MM.1S (cell line): ENCODE measurements around the gene LOXL1.

Experiments
- DNase-seq: peaks from one replicate; pipeline ENCODE4 v3.0.0-alpha.2; 2015
- H2AFZ ChIP-seq: fragments of 300-600 bp; sonication (generic); 2 replicates; pipeline ENCODE4 v1.6.0; 2016; ENCODE audit warnings: antibody characterized with exemption, low read length
- H3F3A ChIP-seq: fragments of 300-600 bp; sonication (generic); 2 replicates; pipeline ENCODE4 v1.6.1; 2016; ENCODE audit warnings: mild to moderate bottlenecking, antibody characterized with exemption, low read length, moderate library complexity, mixed read lengths; ENCODE audit not compliant: insufficient read depth
- H3K27ac ChIP-seq: fragments of 300-600 bp; sonication (generic); 2 replicates; pipeline ENCODE4 v1.5.1; 2016; ENCODE audit warnings: mild to moderate bottlenecking, low read length
- H3K27me3 ChIP-seq: fragments of 300-600 bp; sonication (generic); replicated peaks from 2 replicates; pipeline ENCODE4 v1.6.0; 2016; ENCODE audit warnings: low read length; ENCODE audit not compliant: insufficient read depth
- H3K36me3 ChIP-seq: fragments of 300-600 bp; sonication (generic); replicated peaks from 2 replicates; pipeline ENCODE4 v1.6.1; 2016; ENCODE audit warnings: mild to moderate bottlenecking, low read length, mixed read lengths; ENCODE audit not compliant: insufficient read depth
- H3K4me1 ChIP-seq: fragments of 300-600 bp; sonication (generic); 2 replicates; pipeline ENCODE4 v1.6.1; 2016; ENCODE audit warnings: low read length, mixed read lengths
- H3K4me2 ChIP-seq: fragments of 300-600 bp; sonication (generic); 2 replicates; pipeline ENCODE4 v1.6.0; 2016; ENCODE audit warnings: low read depth, low read length
- H3K4me3 ChIP-seq: fragments of 300-600 bp; sonication (generic); 2 replicates; pipeline ENCODE4 v1.5.1; 2016; ENCODE audit warnings: low read length, mixed read lengths
- H3K79me2 ChIP-seq: fragments of 300-600 bp; sonication (generic); 2 replicates; pipeline ENCODE4 v1.6.1; 2016; ENCODE audit warnings: mixed run types, low read length, mixed read lengths
- H3K9ac ChIP-seq: fragments of 300-600 bp; sonication (generic); 2 replicates; pipeline ENCODE4 v1.6.1; 2016; ENCODE audit warnings: low read length, mixed read lengths
- H3K9me2 ChIP-seq: fragments of 300-600 bp; sonication (generic); replicated peaks from 2 replicates; pipeline ENCODE4 v1.6.1; 2016; ENCODE audit warnings: mild to moderate bottlenecking, low read length, mixed read lengths; ENCODE audit not compliant: insufficient read depth
- H3K9me3 ChIP-seq: fragments of 300-600 bp; sonication (generic); replicated peaks from 2 replicates; pipeline ENCODE4 v1.6.1; 2016; ENCODE audit warnings: mild to moderate bottlenecking, low read length, mixed read lengths; ENCODE audit not compliant: insufficient read depth
- H4K20me1 ChIP-seq: fragments of 300-600 bp; sonication (generic); 2 replicates; pipeline ENCODE4 v1.6.1; 2016; ENCODE audit warnings: mild to moderate bottlenecking, low read length, moderate library complexity, mixed read lengths; ENCODE audit not compliant: insufficient read depth
- CTCF ChIP-seq: fragments of 300-600 bp; sonication (generic); IDR thresholded peaks from 2 replicates; pipeline ENCODE4 v1.5.1; 2016; ENCODE audit warnings: antibody characterized with exemption, low read length, mixed read lengths
- EZH2 ChIP-seq: fragments of 300-600 bp; sonication (generic); optimal IDR thresholded peaks from 2 replicates; pipeline ENCODE3; 2017; ENCODE audit warnings: low read depth, mild to moderate bottlenecking, antibody characterized with exemption, low read length, mixed read lengths
- EZH2phosphoT487 ChIP-seq: fragments of 300-600 bp; sonication (generic); IDR thresholded peaks from 2 replicates; pipeline ENCODE4 v1.6.1; 2018; ENCODE audit warnings: antibody characterized with exemption, low read length

The LOXL1 gene

GRCh38 chr15:73892446-73893226, 33.6 kb upstream of the LOXL1 start:
- Histone ChIP-seq H3K4me3 (no peak overlapping the region), H3K9me2 (no peaks in the 10 kb centered on the region), H3K27me3 (peaks cover 49% of the 10 kb centered on the region), H4K20me1 (no peaks in the 10 kb centered on the region), H3F3A (no peaks in the 10 kb centered on the region), H3K4me2 (no peak overlapping the region), H3K4me1 (no peaks in the 10 kb centered on the region), H3K9me3 (no peaks in the 10 kb centered on the region), H3K27ac (no peak overlapping the region), H3K79me2 (no peaks in the 10 kb centered on the region), H3K36me3 (no peaks in the 10 kb centered on the region), H3K9ac (no peak overlapping the region), H2AFZ (no peak overlapping the region)
- TF ChIP-seq EZH2phosphoT487 = no peak
- no peak for TF ChIP-seq EZH2
- no peak for TF ChIP-seq CTCF
- no peak for DNase-seq

GRCh38 chr15:73894133-73894814, 32.0 kb upstream of the LOXL1 start:
- no peaks in the 10 kb centered on the region for H3F3A ChIP-seq
- H3K4me2 ChIP-seq = no peak overlapping the region
- peaks cover 36% of the 10 kb centered on the region for H3K27me3 ChIP-seq
- H2AFZ ChIP-seq = no peak overlapping the region
- no peaks in the 10 kb centered on the region for H3K9me3 ChIP-seq
- TF ChIP-seq EZH2 = no peak
- TF ChIP-seq CTCF = no peak
- no peak for TF ChIP-seq EZH2phosphoT487
- no peaks in the 10 kb centered on the region for H3K9me2 ChIP-seq
- H4K20me1 ChIP-seq = no peaks in the 10 kb centered on the region
- H3K4me1 ChIP-seq = no peaks in the 10 kb centered on the region
- H3K79me2 ChIP-seq = no peaks in the 10 kb centered on the region
- DNase-seq = no peak
- H3K4me3 ChIP-seq = no peak overlapping the region
- H3K9ac ChIP-seq = no peak overlapping the region
- H3K36me3 ChIP-seq = no peaks in the 10 kb centered on the region
- H3K27ac ChIP-seq = no peak overlapping the region

- H4K20me1 ChIP-seq = no peaks in the 10 kb centered on the region
- peaks cover 24% of the 10 kb centered on the region; the same call in 1 of the 2 replicates for H3K27me3 ChIP-seq
- TF ChIP-seq CTCF (peak; percentile 88), EZH2phosphoT487 (no peak)
- no peak overlapping the region for H3K9ac ChIP-seq
- DNase-seq = peak; percentile 31
- H3K9me2 ChIP-seq = no peaks in the 10 kb centered on the region
- H2AFZ ChIP-seq = no peak overlapping the region
- H3K4me3 ChIP-seq = no peak overlapping the region
- H3F3A ChIP-seq = no peaks in the 10 kb centered on the region
- no peaks in the 10 kb centered on the region for H3K36me3 ChIP-seq
- H3K9me3 ChIP-seq = no peaks in the 10 kb centered on the region
- H3K79me2 ChIP-seq = no peaks in the 10 kb centered on the region
- no peak overlapping the region for H3K4me2 ChIP-seq
- no peaks in the 10 kb centered on the region for H3K4me1 ChIP-seq
- H3K27ac ChIP-seq = no peak overlapping the region
Measured at GRCh38 chr15:73897441-73898261, 28.6 kb upstream of the LOXL1 start.
